ENCODE data around the gene PDK2. TPM values are rescaled to one million over a fixed set of nuclear protein-coding genes. Genes with fewer than 3 reads are reported as not detected.
A peak's percentile ranks its signal among the peaks of the same experiment; 100 is the strongest.

The PDK2 gene
- total and polyA plus RNA-seq, 9 of the 15 experiments (the other 6 are each of a cell fraction or from before 2014, with no cell fraction given) = 0.03 to 2.5 (median 1.4) TPM

DNA sequence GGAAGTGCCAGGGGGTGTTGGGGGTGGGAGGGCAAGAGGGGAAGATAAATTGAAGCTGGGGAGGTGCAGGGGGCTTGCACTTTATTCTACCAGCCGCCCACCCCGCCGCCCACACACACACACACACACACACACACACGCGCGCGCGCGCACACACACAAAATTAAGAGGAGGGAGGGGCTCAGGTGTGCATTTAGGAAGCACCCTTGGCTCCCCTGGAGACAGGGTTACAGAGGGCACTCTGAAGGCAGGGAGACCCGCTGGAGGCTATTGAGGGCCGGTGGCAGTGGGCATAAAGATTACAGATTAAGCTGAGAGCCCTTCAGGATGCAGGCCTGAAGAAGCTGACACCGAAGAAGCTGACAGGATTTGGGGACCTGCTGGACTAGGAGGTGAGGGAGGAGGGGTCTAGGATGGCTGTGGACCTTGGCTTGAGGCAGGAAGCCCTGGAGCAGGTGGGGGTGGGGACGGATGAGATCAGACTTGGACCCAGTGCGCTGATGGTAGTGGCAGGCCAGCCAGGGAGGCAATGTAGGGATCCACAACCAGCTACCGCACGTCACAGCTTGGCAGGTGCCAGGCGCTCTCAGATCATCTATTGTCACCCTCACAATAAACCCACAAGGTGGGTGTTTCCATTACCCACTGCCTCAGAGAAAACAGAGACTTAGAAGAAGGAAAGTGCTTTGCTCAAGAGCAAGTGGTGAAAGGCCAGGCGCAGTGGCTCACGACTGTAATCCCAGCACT lies 35.6 kb downstream of the PDK2 start:
- in situ Hi-C loops (cut with MboI) (no loop called here), intact Hi-C loops (cut with micrococcal nuclease) (no loop called here)
- Histone ChIP-seq H3K4me3 (no peak overlapping the region), H3K9ac (ENCODE audit: insufficient read depth in 1 of 2, low read depth in 2 of 2, low read length in 2 of 2) (no peak overlapping the region; a peak in 2 of 4 replicates), H3K79me2 (ENCODE audit: control insufficient read depth, insufficient read depth, low read length) (no peaks in the 10 kb centered on the region), H3K27ac (ENCODE audit: extremely low read depth, low read depth, low read length) (no peak overlapping the region), H4K20me1 (replicated peaks; ENCODE audit: control insufficient read depth, insufficient read depth, low read length) (peaks cover 10% of the 10 kb centered on the region; the same call in 1 of the 2 replicates), H3K4me2 (ENCODE audit: insufficient read depth, low read length) (no peak overlapping the region), H3K9me3 (replicated peaks; ENCODE audit: control insufficient read depth, insufficient read depth, low read depth, low read length) (peaks cover 4% of the 10 kb centered on the region; the same call in 1 of the 2 replicates), H3K36me3 (ENCODE audit: control insufficient read depth, insufficient read depth, low read length) (peaks cover 14% of the 10 kb centered on the region; the same call in 1 of the 3 replicates), H2AFZ (ENCODE audit: low read depth, low read length) (no peak overlapping the region), H3K9me1 (ENCODE audit: control insufficient read depth, insufficient read depth, low read length) (no peaks in the 10 kb centered on the region), H3K27me3 (ENCODE audit: control insufficient read depth in 2 of 2, insufficient read depth in 2 of 2, low read length in 2 of 2) (peaks cover 0 to 8% of the 10 kb centered on the region in 2 experiments; a peak in 3 of 5 replicates), H3K4me1 (replicated peaks in 1 of 2; ENCODE audit: control insufficient read depth in 2 of 2, insufficient read depth in 2 of 2, low read length in 2 of 2) (peaks cover 8 to 30% of the 10 kb centered on the region in 2 experiments)
- POLR2A ChIA-PET = interaction anchor here (1.6 kb wide), 1 partner anchor 19 kb away, joined by 6 read pairs; no protein-coding TSS in a partner anchor
- 60% methylated on average over 10 of the region's 19 CpGs for WGBS (ENCODE audit: insufficient coverage, low coverage, missing lambda C conversion rate)
- FAIRE-seq (peak; percentile 11), ATAC-seq (no peak), DNase-seq (ENCODE audit: extremely low read depth in 1 of 4, low spot score in 3 of 4) (no peak)
- CTCF ChIA-PET (ENCODE audit: low intra/inter-chr PET ratio) = no interaction called here
- no peak for TF ChIP-seq ZNF551 (CRISPR knock-in tag; IDR thresholded peaks at IDR 0.05)
- TF ChIP-seq ZNF263 (CRISPR knock-in tag; IDR thresholded peaks at IDR 0.05; ENCODE audit: borderline replicate concordance) = no peak
- TF ChIP-seq, protein P1, sequence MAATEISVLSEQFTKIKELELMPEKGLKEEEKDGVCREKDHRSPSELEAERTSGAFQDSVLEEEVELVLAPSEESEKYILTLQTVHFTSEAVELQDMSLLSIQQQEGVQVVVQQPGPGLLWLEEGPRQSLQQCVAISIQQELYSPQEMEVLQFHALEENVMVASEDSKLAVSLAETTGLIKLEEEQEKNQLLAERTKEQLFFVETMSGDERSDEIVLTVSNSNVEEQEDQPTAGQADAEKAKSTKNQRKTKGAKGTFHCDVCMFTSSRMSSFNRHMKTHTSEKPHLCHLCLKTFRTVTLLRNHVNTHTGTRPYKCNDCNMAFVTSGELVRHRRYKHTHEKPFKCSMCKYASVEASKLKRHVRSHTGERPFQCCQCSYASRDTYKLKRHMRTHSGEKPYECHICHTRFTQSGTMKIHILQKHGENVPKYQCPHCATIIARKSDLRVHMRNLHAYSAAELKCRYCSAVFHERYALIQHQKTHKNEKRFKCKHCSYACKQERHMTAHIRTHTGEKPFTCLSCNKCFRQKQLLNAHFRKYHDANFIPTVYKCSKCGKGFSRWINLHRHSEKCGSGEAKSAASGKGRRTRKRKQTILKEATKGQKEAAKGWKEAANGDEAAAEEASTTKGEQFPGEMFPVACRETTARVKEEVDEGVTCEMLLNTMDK (IDR thresholded peaks at IDR 0.05; ENCODE audit: borderline replicate concordance, insufficient read depth, low read depth, low read length, poor library complexity, severe bottlenecking) = no peak
- no peak for TF ChIP-seq HNRNPK (IDR thresholded peaks at IDR 0.05; ENCODE audit: low read depth, low read length, poor library complexity, severe bottlenecking)
- TF ChIP-seq NRF1 (conservative IDR thresholded peaks at IDR 0.05 in 1 of 2, IDR thresholded peaks at IDR 0.05 in 1 of 2) = 0 out of 4 replicates have a peak, but pooled peaks of 1 of the 2 experiments have one; percentile 15
- TF ChIP-seq EGR1 (conservative IDR thresholded peaks at IDR 0.05) = peak; percentile 80
- TF ChIP-seq HNRNPH1 (optimal IDR thresholded peaks at IDR 0.05; ENCODE audit: low read depth, low read length) = no peak
- TF ChIP-seq KAT8 (IDR thresholded peaks at IDR 0.05; ENCODE audit: low read depth) = no peak
- TF ChIP-seq HLTF (IDR thresholded peaks at IDR 0.05) = no peak
- BruUV-seq (replicated peaks) = no TSS peak

Measured in K562 (cell line).